ENCODE data around the gene FAN1. TPM values are rescaled to one million over a fixed set of nuclear protein-coding genes. Genes with fewer than 3 reads are reported as not detected.

FAN1 gene
- total and polyA plus RNA-seq, 2 experiments from 2014 or later, result 14.6 to 17.2 TPM

GRCh38 chr15:30943654-30944335 is 40.1 kb downstream of the FAN1 start:
- TF ChIP-seq EZH2 (IDR thresholded peaks at IDR 0.05; ENCODE audit: insufficient read depth, poor library complexity, severe bottlenecking) (no peak), EZH2phosphoT487 (IDR thresholded peaks at IDR 0.05; ENCODE audit: insufficient read depth, low read depth) (no peak)
- Histone ChIP-seq H3K9ac (no peak overlapping the region), H4K20me1 (ENCODE audit: insufficient read depth) (no peaks in the 10 kb centered on the region), H3K27me3 (replicated peaks; ENCODE audit: insufficient read depth) (no peaks in the 10 kb centered on the region), H3F3A (ENCODE audit: insufficient read depth) (no peaks in the 10 kb centered on the region), H3K4me2 (ENCODE audit: unreplicated experiment) (no peak overlapping the region), H3K36me3 (ENCODE audit: low read depth) (peaks cover 70% of the 10 kb centered on the region), H3K27ac (no peak overlapping the region), H3K9me2 (ENCODE audit: insufficient read depth) (no peaks in the 10 kb centered on the region), H3K79me2 (ENCODE audit: insufficient read depth) (no peaks in the 10 kb centered on the region), H3K9me3 (ENCODE audit: low read depth) (no peaks in the 10 kb centered on the region), H3K4me1 (ENCODE audit: insufficient read depth) (no peaks in the 10 kb centered on the region), H3K4me3 (no peak overlapping the region), H2AFZ (no peak overlapping the region)
- in situ Hi-C loops (cut with MboI), result no loop called here
- 91 to 92% methylated on average over 8 of the region's 8 CpGs for WGBS, 2 experiments (ENCODE audit: low coverage in 1 of 2, low lambda C conversion rate in 2 of 2, missing lambda C conversion rate in 2 of 2)
- DNase-seq, result no peak

GRCh38 chr15:30953183-30953582 is 49.5 kb downstream of the FAN1 start:
- 91 to 97% methylated on average over 7 of the region's 7 CpGs for WGBS, 2 experiments (ENCODE audit: low coverage in 1 of 2, low lambda C conversion rate in 2 of 2, missing lambda C conversion rate in 2 of 2)
- Histone ChIP-seq H3K36me3 (ENCODE audit: low read depth) (peaks cover 51% of the 10 kb centered on the region), H3K9me3 (ENCODE audit: low read depth) (no peaks in the 10 kb centered on the region), H3K4me3 (no peak overlapping the region), H3K9me2 (ENCODE audit: insufficient read depth) (no peaks in the 10 kb centered on the region), H3K27ac (peak overlapping the region; percentile 73), H3K4me1 (ENCODE audit: insufficient read depth) (peaks cover 16% of the 10 kb centered on the region), H3F3A (ENCODE audit: insufficient read depth) (peaks cover 13% of the 10 kb centered on the region), H3K27me3 (replicated peaks; ENCODE audit: insufficient read depth) (no peaks in the 10 kb centered on the region), H3K79me2 (ENCODE audit: insufficient read depth) (no peaks in the 10 kb centered on the region), H4K20me1 (ENCODE audit: insufficient read depth) (no peaks in the 10 kb centered on the region), H2AFZ (no peak overlapping the region), H3K4me2 (ENCODE audit: unreplicated experiment) (no peak overlapping the region), H3K9ac (no peak overlapping the region)
- TF ChIP-seq EZH2phosphoT487 (IDR thresholded peaks at IDR 0.05; ENCODE audit: insufficient read depth, low read depth) (no peak), EZH2 (IDR thresholded peaks at IDR 0.05; ENCODE audit: insufficient read depth, poor library complexity, severe bottlenecking) (no peak)
- DNase-seq, result no peak
- in situ Hi-C loops (cut with MboI), result no loop called here

GRCh38 chr15:30953731-30954378 is 50.1 kb downstream of the FAN1 start:
- peaks cover 16% of the 10 kb centered on the region for H3K4me1 ChIP-seq (ENCODE audit: insufficient read depth)
- in situ Hi-C loops (cut with MboI), result no loop called here
- TF ChIP-seq EZH2 (IDR thresholded peaks at IDR 0.05; ENCODE audit: insufficient read depth, poor library complexity, severe bottlenecking), result no peak
- TF ChIP-seq EZH2phosphoT487 (IDR thresholded peaks at IDR 0.05; ENCODE audit: insufficient read depth, low read depth), result no peak
- no peak overlapping the region for H2AFZ ChIP-seq
- WGBS, 2 experiments (ENCODE audit: low coverage in 1 of 2, low lambda C conversion rate in 2 of 2, missing lambda C conversion rate in 2 of 2), result 16 to 21% methylated on average over 7 of the region's 7 CpGs
- peak overlapping the region; percentile 73 for H3K27ac ChIP-seq
- no peaks in the 10 kb centered on the region for H4K20me1 ChIP-seq (ENCODE audit: insufficient read depth)
- H3K4me3 ChIP-seq, result no peak overlapping the region
- H3K9me2 ChIP-seq (ENCODE audit: insufficient read depth), result no peaks in the 10 kb centered on the region
- no peaks in the 10 kb centered on the region for H3K79me2 ChIP-seq (ENCODE audit: insufficient read depth)
- no peaks in the 10 kb centered on the region for H3K9me3 ChIP-seq (ENCODE audit: low read depth)
- DNase-seq, result peak; percentile 97
- peak overlapping the region; percentile 23 for H3K4me2 ChIP-seq (ENCODE audit: unreplicated experiment)
- no peaks in the 10 kb centered on the region for H3K27me3 ChIP-seq (replicated peaks; ENCODE audit: insufficient read depth)
- 0 out of 2 replicates have a peak overlapping the region, but pooled peaks have one; percentile 19 for H3K9ac ChIP-seq
- peaks cover 13% of the 10 kb centered on the region for H3F3A ChIP-seq (ENCODE audit: insufficient read depth)
- H3K36me3 ChIP-seq (ENCODE audit: low read depth), result peaks cover 46% of the 10 kb centered on the region

- in situ Hi-C loops (cut with MboI), result no loop called here
These were observed 51.0 kb downstream of the FAN1 start for GRCh38 chr15:30954674-30955073.

More at GRCh38 chr15:30954674-30955073, 51.0 kb downstream of the FAN1 start:
- no peaks in the 10 kb centered on the region for H3K9me3 ChIP-seq (ENCODE audit: low read depth)
- WGBS, 2 experiments (ENCODE audit: low coverage in 1 of 2, low lambda C conversion rate in 2 of 2, missing lambda C conversion rate in 2 of 2), result 83 to 98% methylated on average over 1 of the region's 1 CpG
- H3K4me3 ChIP-seq, result no peak overlapping the region
- no peak overlapping the region for H2AFZ ChIP-seq
- no peak overlapping the region for H3K9ac ChIP-seq
- H3K4me1 ChIP-seq (ENCODE audit: insufficient read depth), result peaks cover 16% of the 10 kb centered on the region
- H3K27ac ChIP-seq, result peak overlapping the region; percentile 73
- no peaks in the 10 kb centered on the region for H4K20me1 ChIP-seq (ENCODE audit: insufficient read depth)
- no peaks in the 10 kb centered on the region for H3K9me2 ChIP-seq (ENCODE audit: insufficient read depth)
- peaks cover 13% of the 10 kb centered on the region for H3F3A ChIP-seq (ENCODE audit: insufficient read depth)
- no peaks in the 10 kb centered on the region for H3K79me2 ChIP-seq (ENCODE audit: insufficient read depth)
- no peaks in the 10 kb centered on the region for H3K27me3 ChIP-seq (replicated peaks; ENCODE audit: insufficient read depth)
- TF ChIP-seq EZH2 (IDR thresholded peaks at IDR 0.05; ENCODE audit: insufficient read depth, poor library complexity, severe bottlenecking) (no peak), EZH2phosphoT487 (IDR thresholded peaks at IDR 0.05; ENCODE audit: insufficient read depth, low read depth) (no peak)
- peak overlapping the region; percentile 7 for H3K4me2 ChIP-seq (ENCODE audit: unreplicated experiment)
- DNase-seq, result peak; percentile 9
- peaks cover 38% of the 10 kb centered on the region for H3K36me3 ChIP-seq (ENCODE audit: low read depth)
